ENCODE data around the gene ENTPD7. TPM values are rescaled to one million over a fixed set of nuclear protein-coding genes. Genes with fewer than 3 reads are reported as not detected.

Gene ENTPD7
- total and polyA plus RNA-seq, 9 of the 15 experiments (the other 6 are each of a cell fraction or from before 2014, with no cell fraction given) = 1.4 to 13.9 (median 8.5) TPM

DNA sequence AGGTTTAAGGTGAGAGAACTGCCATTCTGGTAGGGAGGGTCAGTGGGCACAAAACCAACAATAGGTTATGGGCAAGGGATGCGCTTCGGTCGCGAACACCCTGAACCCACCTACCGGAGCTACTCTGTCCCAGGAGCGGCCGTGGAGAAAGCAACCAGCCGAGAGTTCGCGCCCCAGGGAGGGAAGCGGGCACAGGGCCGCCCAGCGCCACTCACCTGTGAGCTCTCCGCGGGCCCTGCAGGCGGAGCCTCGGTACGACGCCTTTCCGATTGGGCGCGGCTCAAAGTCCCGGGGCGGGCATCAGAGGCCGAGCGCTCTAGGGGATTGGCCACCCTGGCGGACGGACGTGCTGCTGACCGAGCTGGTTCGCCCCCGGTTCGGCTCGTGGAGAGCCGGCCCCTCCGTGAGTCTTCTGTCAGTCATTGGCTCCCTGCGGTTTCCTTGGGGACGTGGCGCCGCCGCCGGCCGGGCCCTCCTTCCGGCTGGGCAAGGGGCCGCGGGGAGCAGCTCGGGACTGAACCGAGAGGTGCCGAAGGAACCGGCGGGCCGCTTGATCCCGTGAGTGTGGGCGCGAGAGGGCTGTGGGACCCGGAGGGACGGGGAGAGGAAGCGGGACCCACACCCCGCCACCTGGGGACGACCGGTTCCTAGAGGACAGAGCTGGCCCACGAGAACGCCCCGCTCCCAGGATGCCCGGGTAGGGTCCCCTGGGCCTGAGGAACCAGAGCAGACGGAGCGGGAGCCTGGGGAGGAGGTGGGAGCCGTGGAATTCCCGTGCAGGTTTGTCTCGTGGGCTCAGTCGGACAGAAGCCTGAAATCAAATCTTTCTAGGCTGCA lies at the start of gene ENTPD7 (continued):
- TF ChIP-seq, protein P1, sequence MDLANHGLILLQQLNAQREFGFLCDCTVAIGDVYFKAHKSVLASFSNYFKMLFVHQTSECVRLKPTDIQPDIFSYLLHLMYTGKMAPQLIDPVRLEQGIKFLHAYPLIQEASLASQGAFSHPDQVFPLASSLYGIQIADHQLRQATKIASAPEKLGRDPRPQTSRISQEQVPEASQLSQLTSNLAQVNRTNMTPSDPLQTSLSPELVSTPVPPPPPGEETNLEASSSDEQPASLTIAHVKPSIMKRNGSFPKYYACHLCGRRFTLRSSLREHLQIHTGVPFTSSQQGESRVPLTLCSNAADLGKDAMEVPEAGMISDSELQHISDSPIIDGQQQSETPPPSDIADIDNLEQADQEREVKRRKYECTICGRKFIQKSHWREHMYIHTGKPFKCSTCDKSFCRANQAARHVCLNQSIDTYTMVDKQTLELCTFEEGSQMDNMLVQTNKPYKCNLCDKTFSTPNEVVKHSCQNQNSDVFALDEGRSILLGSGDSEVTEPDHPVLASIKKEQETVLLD (IDR thresholded peaks at IDR 0.05) = peak; percentile 3; the same call in 1 of the 2 replicates
- TF ChIP-seq ZNF124 (CRISPR knock-in tag; IDR thresholded peaks at IDR 0.05) (no peak), MYNN (IDR thresholded peaks at IDR 0.05) (0 out of 2 replicates have a peak, but pooled peaks have one; percentile 18), MYNN (CRISPR knock-in tag; IDR thresholded peaks at IDR 0.05) (no peak), ZNF23 (CRISPR knock-in tag; IDR thresholded peaks at IDR 0.05) (no peak), SAP30 (IDR thresholded peaks at IDR 0.05; ENCODE audit: borderline replicate concordance, insufficient read depth, low read depth, low read length, poor library complexity, severe bottlenecking) (peak; percentile 46), DIDO1 (tag; IDR thresholded peaks at IDR 0.05; ENCODE audit: low read depth) (no peak), ZKSCAN3 (CRISPR knock-in tag; IDR thresholded peaks at IDR 0.05) (no peak), ETV1 (tag; conservative IDR thresholded peaks at IDR 0.05; ENCODE audit: low read depth) (peak; percentile 37; the same call in 1 of the 2 replicates), ZFX (CRISPR knock-in tag; IDR thresholded peaks at IDR 0.05) (peak; percentile 82), MBD2 (IDR thresholded peaks at IDR 0.05; ENCODE audit: borderline replicate concordance, low read depth) (peak; percentile 77), TAF7 (tag; IDR thresholded peaks at IDR 0.05) (no peak), ZC3H8 (IDR thresholded peaks at IDR 0.05) (no peak), STAT5B (CRISPR knock-in tag; IDR thresholded peaks at IDR 0.05) (no peak), GABPB2 (CRISPR knock-in tag; conservative IDR thresholded peaks at IDR 0.05) (no peak), ZNF311 (CRISPR knock-in tag; IDR thresholded peaks at IDR 0.05) (no peak), KAT8 (IDR thresholded peaks at IDR 0.05; ENCODE audit: low read depth) (no peak), RBM25 (IDR thresholded peaks at IDR 0.05; ENCODE audit: low read depth, low read length, severe bottlenecking) (peak; percentile 86), XRCC5 (IDR thresholded peaks at IDR 0.05; ENCODE audit: low read depth, low read length) (peak; percentile 52; the same call in 1 of the 2 replicates), SRSF3 (IDR thresholded peaks at IDR 0.05; ENCODE audit: insufficient read depth, low read length) (no peak)
- TF ChIP-seq, protein P2, sequence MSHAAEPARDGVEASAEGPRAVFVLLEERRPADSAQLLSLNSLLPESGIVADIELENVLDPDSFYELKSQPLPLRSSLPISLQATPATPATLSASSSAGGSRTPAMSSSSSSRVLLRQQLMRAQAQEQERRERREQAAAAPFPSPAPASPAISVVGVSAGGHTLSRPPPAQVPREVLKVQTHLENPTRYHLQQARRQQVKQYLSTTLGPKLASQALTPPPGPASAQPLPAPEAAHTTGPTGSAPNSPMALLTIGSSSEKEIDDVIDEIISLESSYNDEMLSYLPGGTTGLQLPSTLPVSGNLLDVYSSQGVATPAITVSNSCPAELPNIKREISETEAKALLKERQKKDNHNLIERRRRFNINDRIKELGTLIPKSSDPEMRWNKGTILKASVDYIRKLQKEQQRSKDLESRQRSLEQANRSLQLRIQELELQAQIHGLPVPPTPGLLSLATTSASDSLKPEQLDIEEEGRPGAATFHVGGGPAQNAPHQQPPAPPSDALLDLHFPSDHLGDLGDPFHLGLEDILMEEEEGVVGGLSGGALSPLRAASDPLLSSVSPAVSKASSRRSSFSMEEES (CRISPR knock-in tag; IDR thresholded peaks at IDR 0.05) = no peak
- TF ChIP-seq, protein P3, sequence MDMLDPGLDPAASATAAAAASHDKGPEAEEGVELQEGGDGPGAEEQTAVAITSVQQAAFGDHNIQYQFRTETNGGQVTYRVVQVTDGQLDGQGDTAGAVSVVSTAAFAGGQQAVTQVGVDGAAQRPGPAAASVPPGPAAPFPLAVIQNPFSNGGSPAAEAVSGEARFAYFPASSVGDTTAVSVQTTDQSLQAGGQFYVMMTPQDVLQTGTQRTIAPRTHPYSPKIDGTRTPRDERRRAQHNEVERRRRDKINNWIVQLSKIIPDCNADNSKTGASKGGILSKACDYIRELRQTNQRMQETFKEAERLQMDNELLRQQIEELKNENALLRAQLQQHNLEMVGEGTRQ (CRISPR knock-in tag; IDR thresholded peaks at IDR 0.05) = no peak
- TF ChIP-seq, protein P4, sequence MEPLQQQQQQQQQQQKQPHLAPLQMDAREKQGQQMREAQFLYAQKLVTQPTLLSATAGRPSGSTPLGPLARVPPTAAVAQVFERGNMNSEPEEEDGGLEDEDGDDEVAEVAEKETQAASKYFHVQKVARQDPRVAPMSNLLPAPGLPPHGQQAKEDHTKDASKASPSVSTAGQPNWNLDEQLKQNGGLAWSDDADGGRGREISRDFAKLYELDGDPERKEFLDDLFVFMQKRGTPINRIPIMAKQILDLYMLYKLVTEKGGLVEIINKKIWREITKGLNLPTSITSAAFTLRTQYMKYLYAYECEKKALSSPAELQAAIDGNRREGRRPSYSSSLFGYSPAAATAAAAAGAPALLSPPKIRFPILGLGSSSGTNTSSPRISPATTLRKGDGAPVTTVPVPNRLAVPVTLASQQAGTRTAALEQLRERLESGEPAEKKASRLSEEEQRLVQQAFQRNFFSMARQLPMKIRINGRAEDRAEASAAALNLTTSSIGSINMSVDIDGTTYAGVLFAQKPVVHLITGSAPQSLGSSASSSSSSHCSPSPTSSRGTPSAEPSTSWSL (CRISPR knock-in tag; IDR thresholded peaks at IDR 0.05; ENCODE audit: borderline replicate concordance) = no peak
